Neural cell (in vitro differentiated cells): Measurements from ENCODE around the gene LRRN4CL.

Experiments
- POLR2AphosphoS5 ChIP-seq: IDR thresholded peaks from 2 replicates; pipeline ENCODE4 v1.6.1; 2012
- TF ChIP-seq, protein P1 (sequence below): fragments of 450-650 bp; IDR thresholded peaks from 2 replicates; pipeline ENCODE4 v1.5.1; 2014; ENCODE audit warnings: antibody characterized with exemption, mild to moderate bottlenecking, moderate library complexity; ENCODE audit not compliant: poor library complexity, severe bottlenecking

DNA sequence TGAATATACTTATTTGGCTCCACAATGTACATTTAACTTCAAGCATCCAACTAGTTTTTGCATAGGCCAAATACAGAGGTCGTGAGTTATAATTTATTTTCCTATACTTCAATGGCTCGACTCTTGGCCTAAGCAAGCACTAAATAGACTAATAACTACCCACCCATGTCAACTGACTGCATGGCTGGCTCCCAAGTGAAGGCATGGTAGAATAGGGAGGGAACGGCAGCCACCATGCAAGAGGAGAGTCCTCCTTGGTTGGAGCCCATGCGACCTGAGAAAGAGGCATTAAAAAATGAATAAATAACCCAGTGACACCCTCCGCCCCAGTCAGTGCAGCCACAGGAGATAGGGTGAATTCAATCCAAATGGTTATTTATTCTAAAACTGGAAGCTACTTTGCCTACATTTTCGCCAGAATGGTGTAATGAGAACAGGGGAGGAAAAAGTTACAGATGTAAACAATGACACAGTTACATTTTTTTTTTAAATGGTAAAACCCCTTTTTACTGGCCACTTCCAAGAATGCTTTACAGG lies 23.0 kb upstream of the LRRN4CL start:
- TF ChIP-seq, protein P1, sequence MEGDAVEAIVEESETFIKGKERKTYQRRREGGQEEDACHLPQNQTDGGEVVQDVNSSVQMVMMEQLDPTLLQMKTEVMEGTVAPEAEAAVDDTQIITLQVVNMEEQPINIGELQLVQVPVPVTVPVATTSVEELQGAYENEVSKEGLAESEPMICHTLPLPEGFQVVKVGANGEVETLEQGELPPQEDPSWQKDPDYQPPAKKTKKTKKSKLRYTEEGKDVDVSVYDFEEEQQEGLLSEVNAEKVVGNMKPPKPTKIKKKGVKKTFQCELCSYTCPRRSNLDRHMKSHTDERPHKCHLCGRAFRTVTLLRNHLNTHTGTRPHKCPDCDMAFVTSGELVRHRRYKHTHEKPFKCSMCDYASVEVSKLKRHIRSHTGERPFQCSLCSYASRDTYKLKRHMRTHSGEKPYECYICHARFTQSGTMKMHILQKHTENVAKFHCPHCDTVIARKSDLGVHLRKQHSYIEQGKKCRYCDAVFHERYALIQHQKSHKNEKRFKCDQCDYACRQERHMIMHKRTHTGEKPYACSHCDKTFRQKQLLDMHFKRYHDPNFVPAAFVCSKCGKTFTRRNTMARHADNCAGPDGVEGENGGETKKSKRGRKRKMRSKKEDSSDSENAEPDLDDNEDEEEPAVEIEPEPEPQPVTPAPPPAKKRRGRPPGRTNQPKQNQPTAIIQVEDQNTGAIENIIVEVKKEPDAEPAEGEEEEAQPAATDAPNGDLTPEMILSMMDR: no peak
- no peak for TF ChIP-seq POLR2AphosphoS5
